HepG2 (cell line): ENCODE measurements around the gene HOTAIR. TPM values are rescaled to one million over a fixed set of nuclear protein-coding genes. Genes with fewer than 3 reads are reported as not detected.

Experiments
- CCAR2 ChIP-seq: fragments of 200-400 bp; formaldehyde crosslinking; optimal IDR thresholded peaks from 2 replicates; pipeline ENCODE3; 2018; ENCODE audit warnings: low read depth, mild to moderate bottlenecking, low read length, moderate library complexity
- CEBPG ChIP-seq: IDR thresholded peaks from 2 replicates; pipeline ENCODE4 v1.6.1; 2016
- DMAP1 ChIP-seq: IDR thresholded peaks from 2 replicates; pipeline ENCODE4 v1.6.1; 2016
- DNMT1 ChIP-seq: sonication (generic); formaldehyde crosslinking; IDR thresholded peaks from 2 replicates; pipeline ENCODE4 v1.5.1; 2020; ENCODE audit warnings: mild to moderate bottlenecking, missing genetic modification reagents
- FOXK1 ChIP-seq: sonication (generic); formaldehyde crosslinking; IDR thresholded peaks from 2 replicates; pipeline ENCODE4 v1.4.0; 2020; ENCODE audit warnings: low read depth, missing genetic modification reagents, borderline replicate concordance
- GABPA ChIP-seq, 2 experiments: IDR thresholded peaks; 2 replicates each; pipeline ENCODE4 v1.6.1; 2011 to 2016; ENCODE audit warnings: low read depth in 2 of 2, low read length in 1 of 2, missing biosample characterization in 1 of 2, missing genetic modification characterization in 1 of 2
- HBP1 ChIP-seq: IDR thresholded peaks from 2 replicates; pipeline ENCODE4 v1.6.1; 2016; ENCODE audit warnings: low read depth, control low read depth
- MBD4 ChIP-seq: IDR thresholded peaks from 2 replicates; pipeline ENCODE4 v1.6.1; 2012; ENCODE audit warnings: low read length, inconsistent platforms, borderline replicate concordance
- NFIB ChIP-seq: sonication (generic); formaldehyde crosslinking; IDR thresholded peaks from 2 replicates; pipeline ENCODE4 v1.9.0; 2021; ENCODE audit warnings: missing genetic modification reagents, mild to moderate bottlenecking, borderline replicate concordance
- NONO ChIP-seq, 2 experiments: fragments of 450-650 bp in 1 of 2; sonication (generic) in 1 of 2; formaldehyde crosslinking in 1 of 2; IDR thresholded peaks in 1 of 2; conservative IDR thresholded peaks in 1 of 2; 2 replicates each; pipeline versions ENCODE4 v1.6.1 to v1.8.0; 2017 to 2022; ENCODE audit warnings: mild to moderate bottlenecking in 1 of 2, missing genetic modification reagents in 1 of 2, moderate library complexity in 1 of 2
- PAXIP1 ChIP-seq: sonication (generic); formaldehyde crosslinking; conservative IDR thresholded peaks from 2 replicates; pipeline ENCODE4 v1.4.0; 2020; ENCODE audit warnings: mild to moderate bottlenecking, missing genetic modification reagents, moderate library complexity
- RBAK ChIP-seq: sonication (generic); formaldehyde crosslinking; IDR thresholded peaks from 2 replicates; pipeline ENCODE4 v1.5.1; 2020; ENCODE audit warnings: mild to moderate bottlenecking, missing genetic modification reagents
- SALL1 ChIP-seq: sonication (generic); formaldehyde crosslinking; IDR thresholded peaks from 2 replicates; pipeline ENCODE4 v1.8.0; 2022; ENCODE audit warnings: mild to moderate bottlenecking, missing genetic modification reagents
- YEATS4 ChIP-seq: sonication (generic); formaldehyde crosslinking; IDR thresholded peaks from 2 replicates; pipeline ENCODE4 v1.4.0; 2020; ENCODE audit warnings: missing genetic modification reagents, borderline replicate concordance
- ZIK1 ChIP-seq: sonication (generic); formaldehyde crosslinking; IDR thresholded peaks from 2 replicates; pipeline ENCODE4 v1.5.0; 2020; ENCODE audit warnings: mild to moderate bottlenecking, low read depth, missing genetic modification reagents, borderline replicate concordance
- ZNF282 ChIP-seq: fragments of 450-650 bp; IDR thresholded peaks from 2 replicates; pipeline ENCODE4 v1.6.1; 2018; ENCODE audit not compliant: partially characterized antibody
- ZNF292 ChIP-seq: sonication (generic); formaldehyde crosslinking; IDR thresholded peaks from 2 replicates; pipeline ENCODE4 v1.8.1; 2022; ENCODE audit warnings: mild to moderate bottlenecking, low read depth, missing genetic modification reagents, borderline replicate concordance
- ZNF337 ChIP-seq: sonication (generic); formaldehyde crosslinking; IDR thresholded peaks from 2 replicates; pipeline ENCODE4 v1.5.1; 2020; ENCODE audit warnings: missing genetic modification reagents, low read depth, mild to moderate bottlenecking, borderline replicate concordance
- ZNF343 ChIP-seq: sonication (generic); formaldehyde crosslinking; IDR thresholded peaks from 2 replicates; pipeline ENCODE4 v1.4.0; 2020; ENCODE audit warnings: mild to moderate bottlenecking, missing genetic modification reagents
- ZNF674 ChIP-seq: sonication (generic); formaldehyde crosslinking; IDR thresholded peaks from 2 replicates; pipeline ENCODE4 v1.5.0; 2020; ENCODE audit warnings: low read depth, mild to moderate bottlenecking, missing genetic modification reagents
- ZNF713 ChIP-seq: sonication (generic); formaldehyde crosslinking; IDR thresholded peaks from 2 replicates; pipeline ENCODE4 v1.4.0; 2020; ENCODE audit warnings: mild to moderate bottlenecking, missing genetic modification reagents
- ZNF75D ChIP-seq: sonication (generic); formaldehyde crosslinking; IDR thresholded peaks from 2 replicates; pipeline ENCODE4 v1.8.1; 2023; ENCODE audit warnings: missing genetic modification reagents, mild to moderate bottlenecking, borderline replicate concordance
- ZNF792 ChIP-seq: IDR thresholded peaks from 2 replicates; pipeline ENCODE4 v1.6.1; 2016
- ZNF850 ChIP-seq: sonication (generic); formaldehyde crosslinking; conservative IDR thresholded peaks from 2 replicates; pipeline ENCODE4 v1.9.0; 2021; ENCODE audit warnings: mild to moderate bottlenecking, missing genetic modification reagents
- ZSCAN20 ChIP-seq: sonication (generic); formaldehyde crosslinking; IDR thresholded peaks from 2 replicates; pipeline ENCODE4 v1.4.0; 2020; ENCODE audit warnings: missing genetic modification reagents, mild to moderate bottlenecking, borderline replicate concordance
- polyA plus RNA-seq, 8 experiments: library from polyadenylated mRNA; depleted of rRNA in 3 of 8; stranded (reverse) in 7 of 8; unstranded in 1 of 8; fragments of >200 nt; fragmentation: Illumina TruSeq in 4 of 8; extraction: Trizol in 4 of 8; gene quantifications; 2 replicates each; pipeline versions ENCODE4 v1.2.1 to v1.2.3, GENCODE V29; 2011 to 2016; ENCODE audit warnings: low read depth in 4 of 8, missing spikeins in 1 of 8, mixed read lengths in 1 of 8; ENCODE audit not compliant: insufficient read depth in 1 of 8
- total RNA-seq, 5 experiments: library from RNA; depleted of rRNA; stranded (reverse); fragments of >200 nt; fragmentation: Illumina TruSeq; extraction: Trizol; gene quantifications; 2 replicates each; pipeline ENCODE4 v1.2.3, GENCODE V29; 2016; ENCODE audit warnings: low read depth in 1 of 5

Gene HOTAIR
- total and polyA plus RNA-seq, 2 of the 13 experiments (the other 11 are each of a cell fraction or from before 2014, with no cell fraction given) = not detected

GRCh38 chr12:54000116-54001114 is 25.7 kb upstream of the HOTAIR start, which contains the start of gene HOXC9 (continued):
- no peak for TF ChIP-seq DMAP1
- no peak for TF ChIP-seq ZNF343
- TF ChIP-seq CCAR2 = no peak
- no peak for TF ChIP-seq SALL1 (CRISPR knock-in tag)
- no peak for TF ChIP-seq ZIK1 (CRISPR knock-in tag)
- no peak for TF ChIP-seq ZNF282
- no peak for TF ChIP-seq NFIB (CRISPR knock-in tag)
- no peak for TF ChIP-seq ZSCAN20 (CRISPR knock-in tag)
- no peak for TF ChIP-seq ZNF850 (CRISPR knock-in tag)
- TF ChIP-seq FOXK1 = no peak
- no peak for TF ChIP-seq PAXIP1 (CRISPR knock-in tag)
- TF ChIP-seq ZNF674 = no peak
- TF ChIP-seq ZNF792 = no peak
- no peak for TF ChIP-seq HBP1 (CRISPR knock-in tag)
- no peak for TF ChIP-seq ZNF75D
- TF ChIP-seq RBAK (CRISPR knock-in tag) = no peak
- TF ChIP-seq YEATS4 (CRISPR knock-in tag) = no peak
- TF ChIP-seq GABPA (IDR thresholded peaks at IDR 0.05; ENCODE audit: low read depth, low read length) = no peak
- TF ChIP-seq GABPA (CRISPR knock-in tag; IDR thresholded peaks at IDR 0.05; ENCODE audit: low read depth) = no peak
- no peak for TF ChIP-seq CEBPG (CRISPR knock-in tag)
- no peak for TF ChIP-seq MBD4
- no peak for TF ChIP-seq ZNF713 (CRISPR knock-in tag)
- TF ChIP-seq ZNF292 = no peak
- TF ChIP-seq NONO (IDR thresholded peaks at IDR 0.05) = no peak
- no peak for TF ChIP-seq NONO (CRISPR knock-in tag; conservative IDR thresholded peaks at IDR 0.05)
- no peak for TF ChIP-seq ZNF337
- TF ChIP-seq DNMT1 (CRISPR knock-in tag) = no peak
